DMS53 (cell line): ENCODE measurements around the gene TMEM33.

Experiments
- DNase-seq: peaks from one replicate; lab custom pipeline; 2025; lab: John Stamatoyannopoulos, UW

The TMEM33 gene

DNA sequence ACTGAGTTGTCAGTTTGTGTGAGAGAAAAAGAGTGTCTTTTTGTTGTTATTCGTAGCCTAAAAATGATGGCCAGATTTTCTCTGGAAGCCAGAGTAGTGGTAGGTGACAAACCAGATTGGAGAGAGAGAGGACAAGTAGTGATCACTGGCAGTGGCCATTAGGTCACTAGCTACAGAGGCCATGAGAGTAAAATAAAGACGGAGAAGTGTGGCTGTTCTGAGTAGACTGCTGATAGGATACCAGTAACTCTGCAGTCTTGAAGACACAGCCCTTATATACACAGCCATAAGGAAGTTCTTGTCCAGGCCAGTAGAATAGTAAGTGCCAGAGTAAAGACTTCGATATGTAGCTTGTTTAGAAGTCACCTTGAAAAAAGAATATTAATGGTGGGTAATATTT lies 62.8 kb downstream of the TMEM33 start:
- DNase-seq, result no peak

DNA sequence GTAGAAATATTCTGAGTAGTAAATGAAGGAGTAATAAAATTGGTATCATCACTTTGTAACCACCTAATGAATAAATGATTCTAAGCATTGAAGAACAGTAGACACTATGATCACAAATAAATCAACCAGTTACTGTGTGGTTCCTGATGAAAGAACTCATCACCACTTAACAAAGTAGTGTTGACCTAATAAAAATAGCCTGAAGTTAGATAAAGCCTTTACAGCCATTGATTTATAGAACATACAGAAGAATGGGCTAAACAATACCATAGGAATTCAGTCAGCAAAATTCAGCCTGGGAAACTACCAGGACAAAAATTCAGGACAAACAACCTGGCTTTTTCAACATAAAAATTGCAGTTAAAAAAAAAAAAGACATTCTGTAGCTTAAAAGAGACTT lies 64.1 kb downstream of the TMEM33 start:
- DNase-seq, result no peak

DNA sequence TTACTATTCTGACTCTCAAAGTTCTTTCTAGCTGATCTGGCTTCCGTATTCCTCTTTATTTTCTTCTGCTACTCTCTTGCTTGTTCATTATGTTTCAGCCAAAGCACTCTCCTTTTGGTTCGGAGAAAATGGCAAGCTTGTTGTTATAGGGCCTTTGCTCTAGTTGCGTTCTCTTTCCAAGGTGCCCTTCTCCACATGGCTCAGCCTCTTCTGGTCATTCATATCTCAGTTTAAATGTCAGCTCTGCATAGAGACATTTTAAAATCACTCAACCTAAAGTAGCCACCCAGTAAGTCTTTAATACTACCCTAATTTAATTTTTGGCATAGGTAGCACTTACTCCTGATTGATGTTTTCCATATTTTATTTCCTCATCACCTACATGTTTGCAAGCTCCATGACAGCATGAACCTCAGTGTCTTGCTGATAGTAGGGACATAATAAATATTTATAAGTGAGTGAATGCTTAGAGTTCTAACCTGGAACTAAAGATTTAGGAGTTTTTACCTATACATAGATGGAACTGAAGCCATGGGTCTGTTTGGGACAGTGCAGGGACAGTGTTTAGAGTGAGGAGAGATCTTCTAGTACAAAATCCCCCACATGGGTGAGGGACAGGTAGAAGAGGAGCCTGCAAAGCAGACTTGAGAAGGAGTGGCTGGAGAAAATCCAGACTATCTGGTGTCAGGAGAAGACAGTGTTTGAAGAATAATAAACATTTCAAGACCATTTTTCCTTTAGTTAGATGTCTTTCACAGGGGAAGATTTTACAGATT lies 73.0 kb downstream of the TMEM33 start:
- DNase-seq, result no peak
